DND-41 (cell line): ENCODE data around the gene OR8U1.

Experiments
- EZH2 ChIP-seq: IDR thresholded peaks from 3 replicates; pipeline ENCODE4 v1.6.1; 2012; ENCODE audit warnings: borderline replicate concordance, low read depth, mild to moderate bottlenecking, moderate library complexity, low read length, inconsistent platforms; ENCODE audit not compliant: severe bottlenecking
- TF ChIP-seq, protein P1 (sequence below): IDR thresholded peaks from 2 replicates; pipeline ENCODE4 v1.5.1; 2012; ENCODE audit warnings: borderline replicate concordance, low read length, moderate library complexity, mild to moderate bottlenecking; ENCODE audit not compliant: poor library complexity, severe bottlenecking; ENCODE audit errors: extremely low read depth

DNA sequence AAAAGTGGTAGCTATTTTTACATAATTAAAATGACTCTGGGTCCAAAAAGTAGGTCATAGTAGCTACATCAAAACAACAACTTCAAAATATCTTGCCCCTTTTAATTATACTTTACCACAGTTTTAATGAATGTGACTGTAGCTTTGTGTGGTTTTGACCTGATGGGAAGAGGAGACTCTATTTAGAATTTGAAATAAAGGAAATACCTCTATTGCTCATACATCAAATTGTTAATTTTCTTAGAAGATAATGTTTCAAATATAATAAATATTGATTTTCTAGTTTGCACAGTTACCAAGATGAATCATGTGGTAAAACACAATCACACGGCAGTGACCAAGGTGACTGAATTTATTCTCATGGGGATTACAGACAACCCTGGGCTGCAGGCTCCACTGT is 29.7 kb upstream of the OR8U1 start, which contains the start of gene OR8K1:
- TF ChIP-seq, protein P1, sequence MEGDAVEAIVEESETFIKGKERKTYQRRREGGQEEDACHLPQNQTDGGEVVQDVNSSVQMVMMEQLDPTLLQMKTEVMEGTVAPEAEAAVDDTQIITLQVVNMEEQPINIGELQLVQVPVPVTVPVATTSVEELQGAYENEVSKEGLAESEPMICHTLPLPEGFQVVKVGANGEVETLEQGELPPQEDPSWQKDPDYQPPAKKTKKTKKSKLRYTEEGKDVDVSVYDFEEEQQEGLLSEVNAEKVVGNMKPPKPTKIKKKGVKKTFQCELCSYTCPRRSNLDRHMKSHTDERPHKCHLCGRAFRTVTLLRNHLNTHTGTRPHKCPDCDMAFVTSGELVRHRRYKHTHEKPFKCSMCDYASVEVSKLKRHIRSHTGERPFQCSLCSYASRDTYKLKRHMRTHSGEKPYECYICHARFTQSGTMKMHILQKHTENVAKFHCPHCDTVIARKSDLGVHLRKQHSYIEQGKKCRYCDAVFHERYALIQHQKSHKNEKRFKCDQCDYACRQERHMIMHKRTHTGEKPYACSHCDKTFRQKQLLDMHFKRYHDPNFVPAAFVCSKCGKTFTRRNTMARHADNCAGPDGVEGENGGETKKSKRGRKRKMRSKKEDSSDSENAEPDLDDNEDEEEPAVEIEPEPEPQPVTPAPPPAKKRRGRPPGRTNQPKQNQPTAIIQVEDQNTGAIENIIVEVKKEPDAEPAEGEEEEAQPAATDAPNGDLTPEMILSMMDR = no peak
- no peak for TF ChIP-seq EZH2
